Fibroblast of villous mesenchyme (primary cell): Measurements from ENCODE around the gene CRYBB1. TPM values are rescaled to one million over a fixed set of nuclear protein-coding genes. Genes with fewer than 3 reads are reported as not detected.
A peak's percentile ranks its signal among the peaks of the same experiment; 100 is the strongest.

Source experiments
- DNase-seq: peaks from one replicate; pipeline ENCODE4 v3.0.0-alpha.2; 2010; ENCODE audit warnings: low read depth
- H3K4me3 ChIP-seq: 2 replicates; pipeline ENCODE4 v1.5.1; 2011; ENCODE audit warnings: low read depth, mild to moderate bottlenecking, low read length
- CTCF ChIP-seq: IDR thresholded peaks from 2 replicates; pipeline ENCODE4 v1.5.1; 2012; ENCODE audit warnings: low read depth, mild to moderate bottlenecking, low read length; ENCODE audit not compliant: insufficient read depth
- total RNA-seq: library from RNA; depleted of rRNA; stranded (reverse); fragments of >200 nt; gene quantifications from 2 replicates; pipeline ENCODE4 v1.2.3, GENCODE V29; 2012

CRYBB1 gene
- total RNA-seq, 1 donor = not detected

GRCh38 chr22:26579331-26579886 is 38.4 kb downstream of the CRYBB1 start:
- DNase-seq = no peak
- no peak for TF ChIP-seq CTCF

GRCh38 chr22:26577081-26577480 is 40.7 kb downstream of the CRYBB1 start:
- no peak for TF ChIP-seq CTCF
- no peak overlapping the region for H3K4me3 ChIP-seq
- DNase-seq = no peak

More at GRCh38 chr22:26579331-26579886, 38.4 kb downstream of the CRYBB1 start:
- no peak overlapping the region for H3K4me3 ChIP-seq

GRCh38 chr22:26576026-26576680 is 41.7 kb downstream of the CRYBB1 start:
- DNase-seq = no peak
- H3K4me3 ChIP-seq = no peak overlapping the region
- no peak for TF ChIP-seq CTCF

- DNase-seq = no peak
- TF ChIP-seq CTCF = no peak
- H3K4me3 ChIP-seq = no peak overlapping the region
These were observed 43.7 kb downstream of the CRYBB1 start for GRCh38 chr22:26574001-26574723.

- H3K4me3 ChIP-seq = no peak overlapping the region
- TF ChIP-seq CTCF = no peak
- DNase-seq = peak; percentile 86
These were observed 44.7 kb downstream of the CRYBB1 start for GRCh38 chr22:26573026-26573662.

GRCh38 chr22:26570864-26571525 is 46.8 kb downstream of the CRYBB1 start:
- no peak overlapping the region for H3K4me3 ChIP-seq
- no peak for TF ChIP-seq CTCF
- DNase-seq = no peak
